Smooth muscle cell (in vitro differentiated cells): ENCODE results near the gene CCL18. TPM values are rescaled to one million over a fixed set of nuclear protein-coding genes. Genes with fewer than 3 reads are reported as not detected.

Experiments
- polyA plus RNA-seq: library from polyadenylated mRNA; unstranded; fragments of >200 nt; fragmentation: Nextera tagmentation; extraction: Ambion mirVana; gene quantifications from 2 replicates; pipeline ENCODE4 v1.2.1, GENCODE V29; 2016
- small RNA-seq: library from RNA; depleted of rRNA; stranded (forward); fragments of <200 nt; gene quantifications from one replicate; pipeline ENCODE3, GENCODE V24; 2014
- total RNA-seq: library from RNA; depleted of rRNA; stranded (reverse); fragments of >200 nt; gene quantifications from 2 replicates; pipeline ENCODE4 v1.2.3, GENCODE V29; 2014

Gene CCL18
- total and polyA plus RNA-seq, 2 experiments from 2014 or later, result not detected

Small RNAs within 50 kb of the gene (small RNA-seq; reads per million reads assigned to genes)
- not detected for gene RN7SL301P

Other genes with a start within 250 kb of the CCL18 start
- gene HEATR9, start 195.4 kb upstream of the CCL18 start, total RNA-seq, result not detected in 2 replicates
- gene HEATR9, start 195.4 kb upstream of the CCL18 start, polyA plus RNA-seq, result not detected in 2 replicates
- gene CCL5, start 183.9 kb upstream of the CCL18 start, total RNA-seq, result 0.09 TPM in 1 of 2 replicates, not detected in the other
- gene CCL5, start 183.9 kb upstream of the CCL18 start, polyA plus RNA-seq, result 1.0 TPM in 1 of 2 replicates, not detected in the other
- gene RDM1, start 133.5 kb upstream of the CCL18 start, total RNA-seq, result 1.5 TPM in 1 of 2 replicates, not detected in the other
- gene RDM1, start 133.5 kb upstream of the CCL18 start, polyA plus RNA-seq, result 0.43 TPM in 1 of 2 replicates, not detected in the other
- gene LYZL6, start 120.6 kb upstream of the CCL18 start, total RNA-seq, result not detected in 2 replicates
- gene LYZL6, start 120.6 kb upstream of the CCL18 start, polyA plus RNA-seq, result not detected in 2 replicates
- not detected in 2 replicates for gene CCL16, start 82.8 kb upstream of the CCL18 start, total RNA-seq
- not detected in 2 replicates for gene CCL16, start 82.8 kb upstream of the CCL18 start, polyA plus RNA-seq
- not detected in 2 replicates for gene CCL14, start 77.5 kb upstream of the CCL18 start, total RNA-seq
- not detected in 2 replicates for gene CCL14, start 77.5 kb upstream of the CCL18 start, polyA plus RNA-seq
- not detected in 2 replicates for gene CCL15, start 62.7 kb upstream of the CCL18 start, total RNA-seq
- gene CCL15, start 62.7 kb upstream of the CCL18 start, polyA plus RNA-seq, result not detected in 2 replicates
- gene CCL23, start 46.3 kb upstream of the CCL18 start, total RNA-seq, result not detected in 2 replicates
- gene CCL23, start 46.3 kb upstream of the CCL18 start, polyA plus RNA-seq, result not detected in 2 replicates
- 1.3 and 4.8 TPM in 2 replicates for gene CCL3, start 25.9 kb downstream of the CCL18 start, total RNA-seq
- 0.63 and 6.7 TPM in 2 replicates for gene CCL3, start 25.9 kb downstream of the CCL18 start, polyA plus RNA-seq
- gene CCL4, start 39.6 kb downstream of the CCL18 start, total RNA-seq, result 0.81 and 1.3 TPM in 2 replicates
- gene CCL4, start 39.6 kb downstream of the CCL18 start, polyA plus RNA-seq, result 1.5 TPM in 1 of 2 replicates, not detected in the other
- gene TBC1D3B, start 112.4 kb downstream of the CCL18 start, total RNA-seq, result not detected in 2 replicates
- gene TBC1D3B, start 112.4 kb downstream of the CCL18 start, polyA plus RNA-seq, result 1.4 and 2.8 TPM in 2 replicates
- gene CCL3L1, start 132.5 kb downstream of the CCL18 start, total RNA-seq, result 0.81 TPM in 1 of 2 replicates, not detected in the other
- gene CCL3L1, start 132.5 kb downstream of the CCL18 start, polyA plus RNA-seq, result 1.9 TPM in 1 of 2 replicates, not detected in the other
- not detected in 2 replicates for gene CCL4L2, start 146.8 kb downstream of the CCL18 start, total RNA-seq
- gene CCL4L2, start 146.8 kb downstream of the CCL18 start, polyA plus RNA-seq, result 0.35 TPM in 1 of 2 replicates, not detected in the other
- 0.18 TPM in 1 of 2 replicates, not detected in the other for gene TBC1D3I, start 200.3 kb downstream of the CCL18 start, total RNA-seq
- 0.11 TPM in 1 of 2 replicates, not detected in the other for gene TBC1D3I, start 200.3 kb downstream of the CCL18 start, polyA plus RNA-seq